Loucy (cell line): ENCODE results near the gene MORC4.

ENCODE experiments used
- H2AFZ ChIP-seq: fragments of 200-600 bp; sonication (generic); 2 replicates; pipeline ENCODE4 v1.6.0; 2016; ENCODE audit warnings: antibody characterized with exemption, mild to moderate bottlenecking, low read length, moderate library complexity
- H3F3A ChIP-seq: fragments of 200-600 bp; 2 replicates; pipeline ENCODE4 v1.6.0; 2016; ENCODE audit warnings: antibody characterized with exemption, low read depth, mild to moderate bottlenecking
- H3K27me3 ChIP-seq: fragments of 200-600 bp; sonication (generic); 2 replicates; pipeline ENCODE4 v1.6.1; 2014; ENCODE audit warnings: low read length, mild to moderate bottlenecking; ENCODE audit not compliant: insufficient read depth, poor library complexity, severe bottlenecking
- H3K36me3 ChIP-seq: fragments of 200-600 bp; sonication (generic); 2 replicates; pipeline ENCODE4 v1.6.1; 2016; ENCODE audit warnings: low read length; ENCODE audit not compliant: insufficient read depth
- H3K4me1 ChIP-seq: fragments of 200-600 bp; sonication (generic); 2 replicates; pipeline ENCODE4 v1.5.1; 2014; ENCODE audit warnings: low read length, mild to moderate bottlenecking; ENCODE audit not compliant: insufficient read depth, poor library complexity, severe bottlenecking
- H3K4me2 ChIP-seq: fragments of 200-600 bp; sonication (generic); 2 replicates; pipeline ENCODE4 v1.6.0; 2014; ENCODE audit warnings: antibody characterized with exemption, low read length, low read depth, mild to moderate bottlenecking; ENCODE audit not compliant: poor library complexity, severe bottlenecking
- H3K4me3 ChIP-seq: fragments of 200-600 bp; sonication (generic); 2 replicates; pipeline ENCODE4 v1.5.1; 2014; ENCODE audit warnings: low read length, mild to moderate bottlenecking, mixed read lengths; ENCODE audit not compliant: poor library complexity, severe bottlenecking
- H3K79me2 ChIP-seq: fragments of 200-600 bp; sonication (generic); 2 replicates; pipeline ENCODE4 v1.6.1; 2014; ENCODE audit warnings: low read length; ENCODE audit not compliant: insufficient read depth
- H3K9ac ChIP-seq: fragments of 200-600 bp; sonication (generic); 2 replicates; pipeline ENCODE4 v1.6.0; 2014; ENCODE audit warnings: mild to moderate bottlenecking, low read depth, low read length, moderate library complexity; ENCODE audit not compliant: poor library complexity, severe bottlenecking
- H3K9me2 ChIP-seq: fragments of 200-600 bp; sonication (generic); replicated peaks from 2 replicates; pipeline ENCODE4 v1.6.1; 2016; ENCODE audit warnings: low read depth, low read length, mixed read lengths
- H3K9me3 ChIP-seq: fragments of 200-600 bp; sonication (generic); 2 replicates; pipeline ENCODE4 v1.6.1; 2014; ENCODE audit warnings: mild to moderate bottlenecking, antibody characterized with exemption, low read length, low read depth; ENCODE audit not compliant: insufficient read depth
- H4K20me1 ChIP-seq: fragments of 200-600 bp; sonication (generic); 2 replicates; pipeline ENCODE4 v1.6.0; 2014; ENCODE audit warnings: antibody characterized with exemption, low read length, mild to moderate bottlenecking; ENCODE audit not compliant: insufficient read depth, poor library complexity, severe bottlenecking
- CTCF ChIP-seq: fragments of 200-600 bp; sonication (generic); conservative IDR thresholded peaks from 2 replicates; pipeline ENCODE4 v1.5.1; 2014; ENCODE audit warnings: mild to moderate bottlenecking, antibody characterized with exemption, low read length
- EZH2phosphoT487 ChIP-seq: fragments of 200-600 bp; IDR thresholded peaks from 2 replicates; pipeline ENCODE4 v1.6.1; 2018; ENCODE audit warnings: antibody characterized with exemption, mild to moderate bottlenecking, moderate library complexity, borderline replicate concordance

MORC4 gene

GRCh38 chrX:106928227-106928626, 71.8 kb downstream of the MORC4 start:
- H4K20me1 ChIP-seq: no peaks in the 10 kb centered on the region
- no peak overlapping the region for H3K4me2 ChIP-seq
- H2AFZ ChIP-seq: no peak overlapping the region
- no peaks in the 10 kb centered on the region for H3K79me2 ChIP-seq
- no peaks in the 10 kb centered on the region for H3K9me3 ChIP-seq
- H3K9ac ChIP-seq: no peak overlapping the region
- no peaks in the 10 kb centered on the region for H3F3A ChIP-seq
- H3K4me1 ChIP-seq: peaks cover 14% of the 10 kb centered on the region
- H3K4me3 ChIP-seq: no peak overlapping the region
- no peak for TF ChIP-seq EZH2phosphoT487
- TF ChIP-seq CTCF: no peak
- no peaks in the 10 kb centered on the region for H3K27me3 ChIP-seq
- H3K36me3 ChIP-seq: no peaks in the 10 kb centered on the region
- no peaks in the 10 kb centered on the region for H3K9me2 ChIP-seq

GRCh38 chrX:106927700-106928099, 72.3 kb downstream of the MORC4 start:
- Histone ChIP-seq H3K36me3 (no peaks in the 10 kb centered on the region), H3K79me2 (no peaks in the 10 kb centered on the region), H2AFZ (no peak overlapping the region), H3K4me2 (no peak overlapping the region), H3K4me3 (no peak overlapping the region), H3K4me1 (peaks cover 9% of the 10 kb centered on the region), H3K27me3 (no peaks in the 10 kb centered on the region), H3K9me3 (no peaks in the 10 kb centered on the region), H3F3A (no peaks in the 10 kb centered on the region), H3K9me2 (no peaks in the 10 kb centered on the region), H4K20me1 (no peaks in the 10 kb centered on the region), H3K9ac (no peak overlapping the region)
- TF ChIP-seq EZH2phosphoT487 (no peak), CTCF (no peak)

- Histone ChIP-seq H4K20me1 (no peaks in the 10 kb centered on the region), H3K27me3 (no peaks in the 10 kb centered on the region), H3K79me2 (no peaks in the 10 kb centered on the region), H3K4me1 (peaks cover 2% of the 10 kb centered on the region), H3K4me3 (no peak overlapping the region), H3K36me3 (no peaks in the 10 kb centered on the region), H3K9ac (no peak overlapping the region), H3K9me2 (no peaks in the 10 kb centered on the region), H3K4me2 (no peak overlapping the region), H3K9me3 (no peaks in the 10 kb centered on the region), H3F3A (no peaks in the 10 kb centered on the region), H2AFZ (no peak overlapping the region)
- TF ChIP-seq EZH2phosphoT487: no peak
- no peak for TF ChIP-seq CTCF
Observed at GRCh38 chrX:106927023-106927422, 73.0 kb downstream of the MORC4 start.
